HepG2 (cell line): ENCODE results near the gene POLR1H. TPM values are rescaled to one million over a fixed set of nuclear protein-coding genes. Genes with fewer than 3 reads are reported as not detected.

Experiments used
- ATF6 ChIP-seq: sonication (generic); formaldehyde crosslinking; conservative IDR thresholded peaks from 2 replicates; pipeline ENCODE4 v1.4.0; 2020; ENCODE audit warnings: missing genetic modification reagents
- CSRNP1 ChIP-seq: sonication (generic); formaldehyde crosslinking; IDR thresholded peaks from 2 replicates; pipeline ENCODE4 v1.8.1; 2023; ENCODE audit warnings: mild to moderate bottlenecking, missing genetic modification reagents
- FOSL1 ChIP-seq: sonication (generic); formaldehyde crosslinking; IDR thresholded peaks from 2 replicates; pipeline ENCODE4 v1.9.0; 2021; ENCODE audit warnings: missing genetic modification reagents, borderline replicate concordance
- GATAD2A ChIP-seq: IDR thresholded peaks from 2 replicates; pipeline ENCODE4 v1.6.1; 2016
- GZF1 ChIP-seq: sonication (generic); formaldehyde crosslinking; IDR thresholded peaks from 2 replicates; pipeline ENCODE4 v1.5.1; 2020; ENCODE audit warnings: mild to moderate bottlenecking, missing genetic modification reagents
- HMG20B ChIP-seq: conservative IDR thresholded peaks from 2 replicates; pipeline ENCODE4 v1.6.1; 2016; ENCODE audit warnings: missing genetic modification reagents, missing compliant biosample characterization
- KAT8 ChIP-seq: IDR thresholded peaks from 2 replicates; pipeline ENCODE4 v1.6.1; 2016; ENCODE audit warnings: missing genetic modification reagents, missing compliant biosample characterization
- KLF11 ChIP-seq: IDR thresholded peaks from 2 replicates; pipeline ENCODE4 v1.6.1; 2016; ENCODE audit warnings: missing compliant biosample characterization
- MIER3 ChIP-seq: IDR thresholded peaks from 2 replicates; pipeline ENCODE4 v1.6.1; 2016; ENCODE audit warnings: missing compliant biosample characterization, borderline replicate concordance
- PCBP1 ChIP-seq: fragments of 200-400 bp; formaldehyde crosslinking; IDR thresholded peaks from 2 replicates; pipeline ENCODE4 v1.6.1; 2017; ENCODE audit warnings: mild to moderate bottlenecking, low read depth, low read length, borderline replicate concordance
- PLRG1 ChIP-seq: fragments of 450-650 bp; conservative IDR thresholded peaks from 2 replicates; pipeline ENCODE4 v1.6.1; 2016
- SIN3B ChIP-seq: fragments of 150-350 bp; IDR thresholded peaks from 2 replicates; pipeline ENCODE4 v1.6.1; 2014; ENCODE audit warnings: low read length
- SKI ChIP-seq: fragments of 450-650 bp; IDR thresholded peaks from one replicate; pipeline ENCODE4 v1.6.1; 2018; ENCODE audit warnings: mild to moderate bottlenecking; ENCODE audit not compliant: partially characterized antibody
- THAP11 ChIP-seq: IDR thresholded peaks from 2 replicates; pipeline ENCODE4 v1.6.1; 2016; ENCODE audit warnings: missing biosample characterization, missing genetic modification reagents
- THYN1 ChIP-seq: sonication (generic); formaldehyde crosslinking; IDR thresholded peaks from 2 replicates; pipeline ENCODE4 v1.8.1; 2023; ENCODE audit warnings: low read depth, mild to moderate bottlenecking, moderate library complexity, missing genetic modification reagents, borderline replicate concordance
- TRIM22 ChIP-seq: fragments of 450-650 bp; IDR thresholded peaks from 2 replicates; pipeline ENCODE4 v1.6.1; 2017
- ZNF512B ChIP-seq: sonication (generic); formaldehyde crosslinking; IDR thresholded peaks from 2 replicates; pipeline ENCODE4 v1.5.1; 2020; ENCODE audit warnings: missing genetic modification reagents, mild to moderate bottlenecking, borderline replicate concordance
- ZNF569 ChIP-seq: sonication (generic); formaldehyde crosslinking; IDR thresholded peaks from 2 replicates; pipeline ENCODE4 v1.5.0; 2020; ENCODE audit warnings: mild to moderate bottlenecking, missing genetic modification reagents, moderate library complexity, borderline replicate concordance
- ZNF740 ChIP-seq: sonication (generic); formaldehyde crosslinking; IDR thresholded peaks from 2 replicates; pipeline ENCODE4 v1.4.0; 2020; ENCODE audit warnings: missing genetic modification reagents
- polyA plus RNA-seq, 8 experiments: library from polyadenylated mRNA; depleted of rRNA in 3 of 8; stranded (reverse) in 7 of 8; unstranded in 1 of 8; fragments of >200 nt; fragmentation: Illumina TruSeq in 4 of 8; extraction: Trizol in 4 of 8; gene quantifications; 2 replicates each; pipeline versions ENCODE4 v1.2.1 to v1.2.3, GENCODE V29; 2011 to 2016; ENCODE audit warnings: low read depth in 4 of 8, missing spikeins in 1 of 8, mixed read lengths in 1 of 8; ENCODE audit not compliant: insufficient read depth in 1 of 8
- total RNA-seq, 5 experiments: library from RNA; depleted of rRNA; stranded (reverse); fragments of >200 nt; fragmentation: Illumina TruSeq; extraction: Trizol; gene quantifications; 2 replicates each; pipeline ENCODE4 v1.2.3, GENCODE V29; 2016; ENCODE audit warnings: low read depth in 1 of 5

The POLR1H gene
- total and polyA plus RNA-seq, 2 of the 13 experiments (the other 11 are each of a cell fraction or from before 2014, with no cell fraction given): 61.4 to 79.8 TPM

- TF ChIP-seq TRIM22 (no peak), MIER3 (CRISPR knock-in tag) (no peak; the same call in 1 of the 2 replicates), HMG20B (CRISPR knock-in tag) (no peak; the same call in 1 of the 2 replicates), THYN1 (no peak), KLF11 (CRISPR knock-in tag) (peak; percentile 88; the same call in 1 of the 2 replicates), ATF6 (CRISPR knock-in tag) (no peak; the same call in 1 of the 2 replicates), FOSL1 (CRISPR knock-in tag) (no peak), THAP11 (CRISPR knock-in tag) (peak; percentile 59), PCBP1 (no peak), SIN3B (no peak), PLRG1 (no peak), ZNF512B (CRISPR knock-in tag) (no peak), GZF1 (CRISPR knock-in tag) (0 out of 2 replicates have a peak, but pooled peaks have one; percentile 15), KAT8 (CRISPR knock-in tag) (peak; percentile 76), ZNF740 (CRISPR knock-in tag) (no peak), SKI (no peak), ZNF569 (CRISPR knock-in tag) (no peak; the same call in 1 of the 2 replicates), CSRNP1 (CRISPR knock-in tag) (peak; percentile 66; the same call in 1 of the 2 replicates), GATAD2A (CRISPR knock-in tag) (no peak; the same call in 1 of the 2 replicates)
Measured at GRCh38 chr6:30101444-30102413, 40.7 kb downstream of the POLR1H start (continued).
